Lung (tissue), 12 donors: ENCODE results near the gene POLN. TPM values are rescaled to one million over a fixed set of nuclear protein-coding genes. Genes with fewer than 3 reads are reported as not detected.

ENCODE experiments used
- ATAC-seq: fragments of 200-7000 bp; cut with Tn5 transposase; one replicate; pipeline ENCODE4 v1.9.1; 2020; ENCODE audit warnings: moderate number of reproducible peaks; ENCODE audit not compliant: insufficient read depth, low FRiP score
- DNase-seq, 3 donors: peaks; one replicate each; pipeline ENCODE4 v3.0.0-alpha.2; 2013 to 2017
- H3K27ac ChIP-seq, 2 donors: one replicate each; pipeline ENCODE4 v1.5.1; 2013; ENCODE audit warnings: mild to moderate bottlenecking in 2 of 2, moderate library complexity in 2 of 2, control low read depth in 1 of 2, inconsistent platforms in 1 of 2, low read depth in 1 of 2, low read length in 1 of 2
- H3K27me3 ChIP-seq, 3 donors: one replicate each; pipeline ENCODE4 v1.5.1; 2013; ENCODE audit warnings: low read length in 2 of 3; ENCODE audit not compliant: control insufficient read depth in 3 of 3, insufficient read depth in 3 of 3
- H3K36me3 ChIP-seq, 4 donors: one replicate each; pipeline ENCODE4 v1.5.1; 2013; ENCODE audit warnings: low read length in 4 of 4, mild to moderate bottlenecking in 1 of 4, moderate library complexity in 1 of 4; ENCODE audit not compliant: control insufficient read depth in 4 of 4, insufficient read depth in 4 of 4
- H3K4me1 ChIP-seq, 5 donors: one replicate each; pipeline ENCODE4 v1.5.1; 2013; ENCODE audit warnings: low read length in 5 of 5, mild to moderate bottlenecking in 2 of 5, moderate library complexity in 1 of 5; ENCODE audit not compliant: control insufficient read depth in 5 of 5, insufficient read depth in 5 of 5
- H3K4me3 ChIP-seq: one replicate; pipeline ENCODE4 v1.5.1; 2013; ENCODE audit warnings: mild to moderate bottlenecking, control low read depth, moderate library complexity
- H3K9ac ChIP-seq, 2 donors: one replicate each; pipeline ENCODE4 v1.5.1; 2013; ENCODE audit warnings: low read length in 2 of 2, control low read depth in 1 of 2; ENCODE audit not compliant: insufficient read depth in 1 of 2
- H3K9me3 ChIP-seq, 4 donors: one replicate each; pipeline ENCODE4 v1.5.1; 2013; ENCODE audit warnings: low read length in 3 of 4, mild to moderate bottlenecking in 1 of 4, moderate library complexity in 1 of 4; ENCODE audit not compliant: control insufficient read depth in 4 of 4, insufficient read depth in 3 of 4
- WGBS, 2 donors: extraction: QIAGEN DNeasy Blood & Tissue Kit; methylation state at CpG; one replicate each; pipeline ENCODE4 v1.1.7; 2013; 5-methylcytosine and 5-hydroxymethylcytosine counted together
- polyA plus RNA-seq, 2 donors: library from polyadenylated mRNA; stranded (reverse); fragments of 200-250 nt; gene quantifications; one replicate each; pipeline ENCODE4 v1.2.1, GENCODE V29; 2013
- total RNA-seq, 2 donors: library from RNA; depleted of rRNA in 1 of 2; stranded (reverse); fragments of >200 nt in 1 of 2; gene quantifications; one replicate each; pipeline ENCODE4 v1.2.1, GENCODE V29; 2014 to 2021
- TF ChIP-seq, protein P1 (sequence below): IDR thresholded peaks from 2 replicates; pipeline ENCODE4 v1.5.1; 2012; ENCODE audit warnings: mild to moderate bottlenecking; ENCODE audit errors: control extremely low read depth, extremely low read depth
- donor health status: control.
- donor health status: control.
- donor health status: Bipolar disorder and iron deficiency.
- donor health status: healthy.
- donor health status: DM: yes; HTN: yes; CAD: no.

POLN gene
- total and polyA plus RNA-seq, 4 donors = 0.68 to 3.7 (median 2.2) TPM

DNA sequence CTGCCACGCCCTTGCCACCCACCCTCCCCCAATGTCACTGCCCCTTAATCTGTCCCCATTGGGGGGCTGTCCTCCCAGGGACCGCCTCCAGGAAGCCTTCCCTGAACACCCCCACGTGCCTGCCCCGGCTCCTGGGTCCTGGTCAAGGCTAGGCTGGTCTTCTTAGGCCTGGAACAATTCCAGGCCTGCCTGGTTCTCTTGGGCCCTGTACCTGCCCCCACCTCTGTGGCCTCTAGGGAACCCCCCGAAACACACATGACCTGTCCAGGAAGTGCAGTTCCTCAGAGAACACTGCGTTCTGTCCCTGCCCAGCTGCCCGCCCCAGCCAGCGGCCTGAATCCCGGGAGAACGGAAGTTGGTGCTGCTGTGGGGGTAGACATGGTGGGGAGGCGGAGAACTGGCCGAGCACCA, 14.9 kb upstream of the POLN start:
- Histone ChIP-seq H3K36me3 (peaks cover 5 to 53% (median 29%) of the 10 kb centered on the region in 4 donors), H3K4me3 (no peak overlapping the region)
- 63 to 79% methylated on average over 12 of the region's 12 CpGs for WGBS, 2 donors

DNA sequence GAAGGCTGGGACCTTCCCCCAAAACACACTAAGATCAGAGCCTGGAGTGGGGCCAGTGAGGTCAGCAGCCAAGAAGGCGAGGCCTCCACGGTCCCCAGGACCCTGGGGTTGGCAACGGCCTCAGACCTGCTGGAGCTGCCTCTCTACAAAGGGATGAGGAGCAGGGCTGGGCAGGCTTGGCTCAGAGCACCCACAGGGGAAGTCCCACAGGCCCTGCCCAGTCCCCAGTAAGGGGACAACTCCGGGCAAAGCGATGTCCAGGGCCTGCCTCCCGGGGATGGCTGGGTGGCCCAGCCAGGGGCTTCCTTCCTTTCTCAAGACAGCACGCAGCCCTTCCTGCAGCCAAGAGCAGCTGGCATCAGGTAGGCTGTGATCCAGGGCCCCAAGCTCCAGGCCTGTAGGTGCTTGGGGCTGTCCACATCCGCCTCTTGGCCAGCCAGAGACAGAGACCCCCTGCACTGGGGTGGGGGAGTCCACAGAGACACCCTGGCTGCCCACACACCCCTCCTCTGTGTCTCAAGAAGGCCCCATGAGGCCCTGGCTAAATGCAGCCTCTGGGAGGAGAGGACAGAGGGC, 14.3 kb upstream of the POLN start:
- DNase-seq (peak in 1 of 3 donors; percentile 7), ATAC-seq (no peak)
- Histone ChIP-seq H3K4me1 (peaks cover 5 to 42% (median 24%) of the 10 kb centered on the region in 5 donors), H3K9me3 (no peaks in the 10 kb centered on the region), H3K27me3 (no peaks in the 10 kb centered on the region), H3K36me3 (peaks cover 5 to 56% (median 32%) of the 10 kb centered on the region in 4 donors), H3K9ac (no peak overlapping the region), H3K4me3 (no peak overlapping the region), H3K27ac (peak overlapping the region; percentile 80 to 91)
- WGBS, 2 donors = 42 to 53% methylated on average over 8 of the region's 8 CpGs
- TF ChIP-seq, protein P1, sequence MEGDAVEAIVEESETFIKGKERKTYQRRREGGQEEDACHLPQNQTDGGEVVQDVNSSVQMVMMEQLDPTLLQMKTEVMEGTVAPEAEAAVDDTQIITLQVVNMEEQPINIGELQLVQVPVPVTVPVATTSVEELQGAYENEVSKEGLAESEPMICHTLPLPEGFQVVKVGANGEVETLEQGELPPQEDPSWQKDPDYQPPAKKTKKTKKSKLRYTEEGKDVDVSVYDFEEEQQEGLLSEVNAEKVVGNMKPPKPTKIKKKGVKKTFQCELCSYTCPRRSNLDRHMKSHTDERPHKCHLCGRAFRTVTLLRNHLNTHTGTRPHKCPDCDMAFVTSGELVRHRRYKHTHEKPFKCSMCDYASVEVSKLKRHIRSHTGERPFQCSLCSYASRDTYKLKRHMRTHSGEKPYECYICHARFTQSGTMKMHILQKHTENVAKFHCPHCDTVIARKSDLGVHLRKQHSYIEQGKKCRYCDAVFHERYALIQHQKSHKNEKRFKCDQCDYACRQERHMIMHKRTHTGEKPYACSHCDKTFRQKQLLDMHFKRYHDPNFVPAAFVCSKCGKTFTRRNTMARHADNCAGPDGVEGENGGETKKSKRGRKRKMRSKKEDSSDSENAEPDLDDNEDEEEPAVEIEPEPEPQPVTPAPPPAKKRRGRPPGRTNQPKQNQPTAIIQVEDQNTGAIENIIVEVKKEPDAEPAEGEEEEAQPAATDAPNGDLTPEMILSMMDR = no peak

More for the DNA sequence above, 14.9 kb upstream of the POLN start:
- no peak for ATAC-seq
- TF ChIP-seq, protein P1 = no peak
- Histone ChIP-seq H3K27me3 (no peaks in the 10 kb centered on the region), H3K9ac (no peak overlapping the region), H3K27ac (peak overlapping the region; percentile 80 to 91), H3K4me1 (peaks cover 5 to 42% (median 24%) of the 10 kb centered on the region in 5 donors), H3K9me3 (no peaks in the 10 kb centered on the region)
- DNase-seq = peak in 1 of 3 donors; percentile 7

DNA sequence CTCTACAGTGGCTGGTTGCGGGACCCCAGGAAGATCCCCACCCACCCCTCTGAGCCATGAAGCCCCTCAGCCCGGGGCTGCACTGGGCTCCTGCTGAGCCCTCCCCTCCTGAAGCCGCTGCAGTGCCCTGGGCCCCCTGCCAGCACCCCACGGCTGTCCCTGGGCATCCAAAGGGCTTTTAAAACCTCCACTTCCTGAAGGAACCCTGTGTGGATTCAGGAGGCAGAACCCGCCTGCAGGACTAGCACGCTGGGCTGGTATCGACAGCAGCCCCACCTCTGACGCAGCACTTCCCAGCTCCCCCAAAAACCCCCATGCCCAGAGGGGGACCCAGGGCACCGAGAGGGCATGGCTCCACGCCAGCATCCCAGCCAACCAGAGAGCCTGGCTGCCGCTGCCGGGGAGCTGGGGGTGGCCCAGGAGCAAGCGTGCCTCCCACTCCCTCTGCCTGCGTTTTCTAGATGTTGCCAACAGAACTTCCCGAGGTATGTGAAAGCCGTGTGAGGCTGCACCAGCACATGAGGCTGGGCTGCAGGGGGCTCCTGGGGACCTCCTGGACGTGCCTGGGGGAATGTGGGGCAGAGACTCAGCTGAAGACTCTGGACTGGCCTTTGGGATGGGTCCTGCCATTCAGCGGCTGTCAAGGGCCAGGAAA, 13.7 kb upstream of the POLN start:
- Histone ChIP-seq H3K9me3 (no peaks in the 10 kb centered on the region), H3K27ac (peak overlapping the region; percentile 80 to 91), H3K36me3 (peaks cover 8 to 61% (median 35%) of the 10 kb centered on the region in 4 donors), H3K9ac (no peak overlapping the region), H3K4me1 (peaks cover 5 to 42% (median 21%) of the 10 kb centered on the region in 5 donors), H3K27me3 (no peaks in the 10 kb centered on the region), H3K4me3 (no peak overlapping the region)
- 48 to 70% methylated on average over 18 of the region's 18 CpGs for WGBS, 2 donors
- DNase-seq (peak; percentile 38 to 51 (median 46)), ATAC-seq (no peak)
- TF ChIP-seq, protein P1 = no peak
